NOMO-1 treated with DMSO at 0.1 percent for 48 hours (cell line): ENCODE measurements around the gene OAS1.
"Not testable (repeated sequence)": the region's sequence is repeated elsewhere in the genome, so short reads cannot be mapped to it uniquely, and the experiment has no call there.

ENCODE experiments used
- DNase-seq: peaks from one replicate; lab custom pipeline; 2025; ENCODE audit not compliant: unreplicated experiment; lab: John Stamatoyannopoulos, UW

OAS1 gene

DNA sequence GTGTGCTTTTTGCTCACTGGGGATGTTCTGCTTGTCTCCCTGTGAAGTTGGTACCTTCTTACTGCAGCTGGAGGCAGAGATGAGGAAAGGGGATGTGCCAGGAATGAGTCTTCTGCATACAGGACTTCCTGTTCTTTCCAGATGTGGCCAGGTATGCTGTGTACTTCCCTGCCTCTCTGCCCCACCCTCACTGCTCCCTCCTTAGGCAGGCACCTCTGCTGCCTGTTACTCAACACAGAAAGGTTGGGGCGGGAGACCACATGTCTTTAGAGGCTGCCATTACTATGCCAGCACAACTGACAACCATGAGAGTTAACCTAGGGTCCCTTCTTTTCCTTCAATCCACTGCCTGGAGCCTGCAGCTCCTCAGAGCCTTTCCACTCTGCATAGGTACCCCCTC, 29.5 kb downstream of the OAS1 start:
- no peak for DNase-seq

DNA sequence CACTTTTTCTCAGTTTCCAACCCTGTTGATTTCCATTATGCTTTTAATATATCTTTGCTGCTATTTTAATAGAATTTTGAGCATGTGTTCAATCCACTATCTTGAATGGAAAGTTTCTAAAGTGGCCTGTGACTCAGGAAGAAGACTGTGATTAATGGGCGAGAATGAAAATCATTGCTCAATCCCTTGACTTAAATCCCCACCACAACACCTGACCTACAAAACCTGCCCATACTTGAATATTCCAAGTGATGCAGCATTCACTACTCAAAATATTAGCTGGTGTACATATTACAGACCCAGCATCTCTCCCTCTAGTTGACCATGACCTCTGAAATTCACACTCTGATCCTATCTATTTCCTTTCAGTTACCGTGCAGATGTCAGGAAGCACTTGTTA, 30.2 kb downstream of the OAS1 start:
- peak; percentile 8 for DNase-seq

DNA sequence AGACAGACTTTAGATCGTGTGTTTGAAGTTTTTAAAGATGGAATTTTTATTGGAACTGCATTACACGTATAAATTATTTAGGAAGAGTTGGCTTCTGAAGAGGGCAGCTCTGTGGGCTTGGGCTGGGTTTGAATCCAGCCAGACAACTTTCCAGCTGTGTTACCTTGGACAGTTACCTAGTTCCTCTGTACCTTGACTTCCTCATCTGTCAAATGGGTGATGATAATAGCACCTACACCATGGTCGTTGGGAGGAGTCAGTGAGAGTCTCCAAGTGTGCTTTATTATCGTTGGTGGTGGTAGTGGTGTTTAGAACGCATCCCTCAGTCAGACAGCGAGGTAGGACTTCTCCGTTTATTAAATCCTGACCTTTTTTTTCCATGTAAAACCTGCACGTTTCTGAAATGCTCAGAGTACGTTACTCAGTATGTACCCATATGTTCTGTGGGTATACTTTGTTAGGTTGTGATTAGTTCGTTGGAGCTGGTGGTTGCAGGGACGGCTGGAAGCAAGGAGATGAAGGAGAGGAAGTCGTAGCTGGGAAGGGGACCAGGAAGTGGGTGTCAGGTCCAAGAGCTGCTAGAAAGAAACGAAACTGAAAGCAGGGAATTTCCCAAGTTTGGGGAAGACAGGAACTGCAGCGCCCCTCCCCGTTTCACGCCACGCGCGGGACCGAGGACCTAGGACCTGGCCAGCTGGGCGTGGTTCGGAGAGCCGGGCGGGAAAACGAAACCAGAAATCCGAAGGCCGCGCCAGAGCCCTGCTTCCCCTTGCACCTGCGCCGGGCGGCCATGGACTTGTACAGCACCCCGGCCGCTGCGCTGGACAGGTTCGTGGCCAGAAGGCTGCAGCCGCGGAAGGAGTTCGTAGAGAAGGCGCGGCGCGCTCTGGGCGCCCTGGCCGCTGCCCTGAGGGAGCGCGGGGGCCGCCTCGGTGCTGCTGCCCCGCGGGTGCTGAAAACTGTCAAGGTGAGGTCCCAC, 31.3 kb downstream of the OAS1 start, which contains the start of gene OAS3:
TSS of gene OAS3 (plus strand) at position 734 of the 979 bp plus-strand sequence. CDS start at position 791, 57 bp downstream.
- peak; percentile 58 for DNase-seq

DNA sequence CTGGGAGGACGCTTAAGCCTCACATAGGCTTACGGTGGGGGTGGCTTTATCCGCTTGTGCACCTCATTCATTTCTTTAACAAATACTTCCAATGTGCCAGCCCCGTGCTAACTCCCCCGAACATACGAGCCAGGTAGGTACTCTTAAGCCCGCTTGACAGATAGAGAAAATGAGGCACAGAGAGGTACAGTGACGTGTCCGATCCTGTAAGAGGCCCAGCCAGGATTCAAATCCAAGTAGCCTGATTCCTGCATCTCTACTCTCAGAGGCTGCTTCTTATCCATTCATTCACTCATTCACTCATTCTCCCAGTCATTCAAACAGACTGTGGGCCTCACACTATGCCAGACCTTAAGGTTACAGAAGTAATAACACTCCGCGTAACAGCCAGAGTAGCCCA, 32.0 kb downstream of the OAS1 start:
- DNase-seq, result no peak

DNA sequence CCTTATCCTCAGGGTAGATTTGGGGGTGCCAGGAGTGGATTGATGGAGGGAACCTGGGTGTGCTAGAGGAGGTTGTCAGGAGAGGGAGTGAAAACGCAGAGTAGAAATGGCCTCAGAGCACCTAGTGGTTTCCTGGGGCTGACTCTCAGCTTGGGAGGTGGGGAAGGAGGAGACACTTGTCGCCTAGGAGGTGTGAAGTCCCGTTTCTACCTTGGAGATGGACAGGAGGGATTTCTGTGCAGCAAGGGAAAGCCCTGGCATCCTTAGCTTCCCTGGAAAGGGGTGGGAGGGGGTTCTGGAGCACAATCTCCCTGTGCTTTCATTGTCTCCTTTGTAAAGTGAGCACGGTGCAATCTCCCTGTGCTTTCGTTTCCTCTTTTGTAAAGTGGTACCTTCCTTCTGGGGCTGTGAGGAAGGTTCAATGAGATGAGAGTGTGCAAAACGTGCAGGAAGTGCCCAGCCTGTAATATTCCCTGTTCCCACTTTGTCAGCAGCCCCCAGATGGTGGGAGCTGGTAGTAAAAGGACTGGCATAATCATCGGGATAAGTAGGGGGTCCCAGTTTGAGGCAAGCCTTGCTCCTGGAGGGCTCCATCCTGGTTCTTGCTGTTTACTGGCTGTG, 33.1 kb downstream of the OAS1 start:
- peak; percentile 62 for DNase-seq

DNA sequence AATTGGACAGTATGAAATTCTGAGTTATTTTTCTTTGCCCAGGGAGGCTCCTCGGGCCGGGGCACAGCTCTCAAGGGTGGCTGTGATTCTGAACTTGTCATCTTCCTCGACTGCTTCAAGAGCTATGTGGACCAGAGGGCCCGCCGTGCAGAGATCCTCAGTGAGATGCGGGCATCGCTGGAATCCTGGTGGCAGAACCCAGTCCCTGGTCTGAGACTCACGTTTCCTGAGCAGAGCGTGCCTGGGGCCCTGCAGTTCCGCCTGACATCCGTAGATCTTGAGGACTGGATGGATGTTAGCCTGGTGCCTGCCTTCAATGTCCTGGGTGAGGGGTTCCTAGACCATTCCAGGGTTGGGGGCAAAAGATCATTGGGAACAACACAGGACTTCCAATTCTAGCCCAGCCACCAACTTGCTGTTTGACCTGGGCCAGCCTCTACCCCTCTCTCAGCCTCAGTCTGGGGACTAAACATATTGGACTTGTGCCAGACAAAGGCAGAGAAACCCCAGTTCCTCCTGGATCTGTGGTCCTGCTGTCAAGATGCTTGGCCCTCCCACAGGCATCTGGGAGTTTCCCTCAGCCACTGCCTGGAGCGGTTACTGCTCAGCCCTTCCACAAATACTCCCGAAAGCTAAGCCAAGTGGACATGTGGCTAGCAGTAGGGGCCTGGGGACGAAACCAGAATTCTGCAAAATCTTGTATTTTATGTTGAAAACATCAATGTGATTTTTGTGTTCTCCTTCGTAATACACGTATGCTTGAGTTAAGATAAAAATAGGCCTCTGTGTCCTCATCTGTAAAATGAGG, 35.0 kb downstream of the OAS1 start:
- no peak for DNase-seq

DNA sequence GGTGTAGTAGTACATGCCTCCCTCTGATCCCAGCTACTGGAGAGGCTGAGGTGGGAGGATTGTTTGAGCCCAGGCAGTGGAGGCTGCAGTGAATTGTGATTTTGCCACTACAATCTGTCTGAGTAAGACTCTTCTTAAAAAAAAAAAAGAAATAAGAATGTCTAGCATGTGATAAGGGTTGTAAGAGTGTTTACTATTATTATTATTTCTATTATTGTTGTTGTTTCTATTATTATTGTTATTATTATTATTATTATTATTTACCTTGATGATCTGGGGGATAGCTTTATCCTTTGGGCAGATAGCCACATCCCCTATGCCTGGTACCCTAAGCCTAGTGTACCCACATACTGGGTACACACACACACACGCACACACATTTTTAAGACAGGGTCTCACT, 35.8 kb downstream of the OAS1 start:
- no peak for DNase-seq

DNA sequence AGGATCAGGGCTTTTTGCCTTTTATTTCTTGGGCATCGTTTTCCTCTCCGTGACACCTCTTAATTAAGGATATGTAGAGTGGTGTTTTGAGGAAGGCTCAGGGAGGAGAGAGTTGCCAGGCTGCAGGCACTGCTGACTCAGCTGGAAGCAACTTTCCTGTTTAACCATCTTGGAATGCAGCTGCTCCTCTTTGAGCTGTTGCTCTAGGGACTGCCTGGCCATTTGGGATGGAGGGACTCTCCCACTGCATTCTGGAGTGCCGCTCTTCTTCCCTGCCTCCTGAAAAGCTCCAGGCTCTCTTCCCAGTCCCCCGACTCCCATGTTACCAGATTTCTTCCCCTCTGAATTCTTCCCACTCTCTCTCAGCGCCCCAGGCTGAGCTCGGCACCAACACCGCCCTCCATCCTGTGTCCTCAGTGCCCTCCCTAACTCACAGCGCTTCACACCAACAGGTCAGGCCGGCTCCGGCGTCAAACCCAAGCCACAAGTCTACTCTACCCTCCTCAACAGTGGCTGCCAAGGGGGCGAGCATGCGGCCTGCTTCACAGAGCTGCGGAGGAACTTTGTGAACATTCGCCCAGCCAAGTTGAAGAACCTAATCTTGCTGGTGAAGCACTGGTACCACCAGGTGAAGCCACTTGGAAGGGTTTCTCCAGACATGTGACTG, 37.4 kb downstream of the OAS1 start:
- no peak for DNase-seq

DNA sequence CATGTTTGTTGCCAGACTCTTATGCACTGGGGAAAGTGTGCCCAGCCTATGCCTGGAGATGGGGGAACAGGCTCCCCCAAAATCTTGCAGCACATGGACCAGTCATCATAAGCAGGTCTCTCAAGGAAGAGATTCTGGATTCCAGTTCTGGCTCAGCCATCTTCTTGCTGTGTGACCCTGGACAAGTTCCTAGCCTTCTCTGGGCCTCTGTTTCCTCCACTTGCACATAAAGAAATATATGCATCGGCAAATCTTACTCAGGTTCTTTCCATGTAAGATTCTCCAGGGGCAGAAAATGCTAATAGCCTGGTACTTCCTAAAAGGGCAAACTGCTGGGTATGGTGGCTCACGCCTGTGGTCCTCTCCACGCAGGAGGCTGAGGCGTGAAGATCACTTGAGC, 38.8 kb downstream of the OAS1 start:
- DNase-seq, result no peak

DNA sequence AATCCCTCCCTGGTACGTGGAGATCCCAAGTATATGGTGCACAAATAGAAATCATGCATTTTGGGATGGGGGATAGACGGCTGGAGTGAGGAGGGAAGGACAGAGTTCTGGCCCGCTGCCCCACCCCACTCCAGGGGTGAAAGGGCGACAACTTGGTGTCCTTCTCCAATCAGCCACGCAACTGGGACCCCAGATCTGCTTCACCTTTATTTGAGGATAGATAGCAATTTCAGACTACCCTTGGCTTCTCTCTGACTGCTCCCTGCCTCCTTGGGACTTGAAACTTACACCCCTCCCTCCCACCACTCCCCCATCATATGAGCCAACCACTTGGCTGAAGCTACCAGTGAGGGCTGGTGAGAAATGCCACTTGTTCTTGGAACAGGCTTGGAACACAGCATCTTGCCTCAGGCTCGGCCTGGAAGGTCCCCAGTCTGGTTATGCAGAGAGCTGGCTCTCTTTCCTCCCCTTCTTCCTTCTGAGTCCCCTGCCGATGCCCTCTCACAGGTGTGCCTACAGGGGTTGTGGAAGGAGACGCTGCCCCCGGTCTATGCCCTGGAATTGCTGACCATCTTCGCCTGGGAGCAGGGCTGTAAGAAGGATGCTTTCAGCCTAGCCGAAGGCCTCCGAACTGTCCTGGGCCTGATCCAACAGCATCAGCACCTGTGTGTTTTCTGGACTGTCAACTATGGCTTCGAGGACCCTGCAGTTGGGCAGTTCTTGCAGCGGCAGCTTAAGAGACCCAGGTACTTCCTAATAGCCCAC, 39.7 kb downstream of the OAS1 start:
- no peak for DNase-seq

DNA sequence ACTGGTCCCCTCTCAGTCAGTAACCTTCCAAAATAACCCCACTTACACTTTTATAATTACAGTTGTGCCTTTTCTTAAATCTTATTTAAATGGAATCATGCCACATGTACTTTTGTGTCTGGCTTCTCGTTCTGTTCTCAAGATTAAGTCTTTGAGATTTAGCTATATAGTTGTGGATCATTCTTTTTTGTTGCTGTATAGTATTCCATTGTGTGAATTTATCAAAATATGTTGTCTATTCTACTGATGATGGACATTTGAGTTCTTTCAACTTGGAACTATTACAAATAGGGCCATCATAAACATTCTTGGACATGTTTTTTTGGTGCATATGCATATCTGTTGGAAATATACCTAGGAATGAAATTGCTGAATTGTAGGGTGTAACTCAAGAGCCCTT, 40.6 kb downstream of the OAS1 start:
- DNase-seq, result no peak

DNA sequence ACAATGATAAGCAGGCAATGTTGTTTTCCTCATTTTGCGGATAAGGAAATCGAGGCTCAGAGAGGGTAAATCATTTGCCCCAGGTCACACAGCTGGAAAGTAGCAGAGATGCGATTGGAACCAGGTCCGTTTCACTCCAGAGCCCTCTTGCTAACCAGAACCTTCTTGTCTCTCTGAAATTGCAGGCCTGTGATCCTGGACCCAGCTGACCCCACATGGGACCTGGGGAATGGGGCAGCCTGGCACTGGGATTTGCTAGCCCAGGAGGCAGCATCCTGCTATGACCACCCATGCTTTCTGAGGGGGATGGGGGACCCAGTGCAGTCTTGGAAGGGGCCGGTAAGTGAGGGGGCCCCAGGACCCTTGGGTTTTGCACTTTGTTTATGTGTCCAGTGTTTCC, 41.0 kb downstream of the OAS1 start:
- DNase-seq, result no peak

DNA sequence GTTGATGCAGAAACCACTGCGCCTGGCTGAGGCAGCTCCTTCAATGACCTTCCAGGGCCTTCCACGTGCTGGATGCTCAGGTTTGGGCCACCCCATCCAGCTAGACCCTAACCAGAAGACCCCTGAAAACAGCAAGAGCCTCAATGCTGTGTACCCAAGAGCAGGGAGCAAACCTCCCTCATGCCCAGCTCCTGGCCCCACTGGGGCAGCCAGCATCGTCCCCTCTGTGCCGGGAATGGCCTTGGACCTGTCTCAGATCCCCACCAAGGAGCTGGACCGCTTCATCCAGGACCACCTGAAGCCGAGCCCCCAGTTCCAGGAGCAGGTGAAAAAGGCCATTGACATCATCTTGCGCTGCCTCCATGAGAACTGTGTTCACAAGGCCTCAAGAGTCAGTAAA, 42.0 kb downstream of the OAS1 start:
- DNase-seq, result no peak

DNA sequence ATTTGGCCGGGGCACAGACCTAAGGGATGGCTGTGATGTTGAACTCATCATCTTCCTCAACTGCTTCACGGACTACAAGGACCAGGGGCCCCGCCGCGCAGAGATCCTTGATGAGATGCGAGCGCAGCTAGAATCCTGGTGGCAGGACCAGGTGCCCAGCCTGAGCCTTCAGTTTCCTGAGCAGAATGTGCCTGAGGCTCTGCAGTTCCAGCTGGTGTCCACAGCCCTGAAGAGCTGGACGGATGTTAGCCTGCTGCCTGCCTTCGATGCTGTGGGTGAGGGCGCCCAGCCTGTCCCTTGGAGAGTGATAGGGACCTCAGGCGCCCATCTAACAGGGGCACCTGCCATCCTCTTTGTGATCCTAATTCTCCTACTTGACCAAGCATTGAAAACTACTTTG, 43.9 kb downstream of the OAS1 start:
- DNase-seq, result no peak

DNA sequence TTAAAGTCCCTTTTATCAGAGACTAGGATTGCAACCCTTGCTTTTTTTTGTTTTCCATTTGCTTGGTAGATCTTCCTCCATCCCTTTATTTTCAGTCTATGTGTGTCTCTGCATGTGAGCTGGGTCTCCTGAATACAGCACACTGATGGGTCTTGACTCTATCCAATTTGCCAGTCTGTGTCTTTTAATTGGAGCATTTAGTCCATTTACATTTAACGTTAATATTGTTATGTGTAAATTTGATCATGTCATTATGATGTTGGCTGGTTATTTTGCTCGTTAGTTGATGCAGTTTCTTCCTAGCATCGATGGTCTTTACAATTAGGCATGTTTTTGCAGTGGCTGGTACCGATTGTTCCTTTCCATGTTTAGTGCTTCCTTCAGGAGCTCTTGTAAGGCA, 50.4 kb downstream of the OAS1 start:
- DNase-seq, result not testable (repeated sequence)

DNA sequence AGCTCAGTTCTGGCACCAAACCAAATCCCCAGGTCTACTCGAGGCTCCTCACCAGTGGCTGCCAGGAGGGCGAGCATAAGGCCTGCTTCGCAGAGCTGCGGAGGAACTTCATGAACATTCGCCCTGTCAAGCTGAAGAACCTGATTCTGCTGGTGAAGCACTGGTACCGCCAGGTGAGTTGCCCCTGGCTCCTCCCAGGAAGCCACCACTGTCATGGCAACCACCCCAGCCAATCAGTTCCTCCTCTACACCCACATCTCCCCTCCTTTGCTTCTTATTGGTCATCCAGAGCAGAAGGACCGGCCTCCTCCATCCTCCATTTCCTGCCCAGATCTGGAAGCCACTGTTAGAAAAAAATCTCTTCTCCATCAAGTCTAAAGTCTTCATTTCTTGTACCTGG, 54.3 kb downstream of the OAS1 start:
- no peak for DNase-seq

DNA sequence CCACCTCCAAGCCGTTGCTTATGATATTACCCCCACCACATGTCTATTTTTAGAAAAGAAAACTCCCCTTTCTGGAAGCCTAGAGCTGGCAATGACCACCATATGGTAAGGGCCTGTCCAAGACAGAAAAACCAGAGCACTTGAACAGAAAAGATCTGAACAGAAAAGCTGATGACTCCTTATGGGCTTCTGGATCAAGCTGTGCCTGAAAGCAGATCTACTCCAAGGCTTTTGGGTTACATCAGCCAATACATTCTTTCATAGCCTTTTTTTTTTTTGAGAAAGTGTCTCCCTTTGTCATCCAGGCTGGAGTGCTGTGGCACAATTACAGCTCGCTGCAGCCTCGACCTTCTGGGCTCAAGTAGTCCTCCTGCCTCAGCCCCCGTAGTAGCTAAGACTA, 54.8 kb downstream of the OAS1 start:
- DNase-seq, result no peak

DNA sequence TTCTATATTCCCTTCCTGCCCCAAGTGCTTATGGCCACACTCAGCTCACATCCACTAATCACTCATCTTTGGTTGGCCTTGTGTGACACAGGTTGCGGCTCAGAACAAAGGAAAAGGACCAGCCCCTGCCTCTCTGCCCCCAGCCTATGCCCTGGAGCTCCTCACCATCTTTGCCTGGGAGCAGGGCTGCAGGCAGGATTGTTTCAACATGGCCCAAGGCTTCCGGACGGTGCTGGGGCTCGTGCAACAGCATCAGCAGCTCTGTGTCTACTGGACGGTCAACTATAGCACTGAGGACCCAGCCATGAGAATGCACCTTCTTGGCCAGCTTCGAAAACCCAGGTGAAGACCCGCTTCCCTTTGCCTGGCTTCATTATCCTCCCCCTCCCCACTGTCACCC, 55.8 kb downstream of the OAS1 start:
- no peak for DNase-seq

DNA sequence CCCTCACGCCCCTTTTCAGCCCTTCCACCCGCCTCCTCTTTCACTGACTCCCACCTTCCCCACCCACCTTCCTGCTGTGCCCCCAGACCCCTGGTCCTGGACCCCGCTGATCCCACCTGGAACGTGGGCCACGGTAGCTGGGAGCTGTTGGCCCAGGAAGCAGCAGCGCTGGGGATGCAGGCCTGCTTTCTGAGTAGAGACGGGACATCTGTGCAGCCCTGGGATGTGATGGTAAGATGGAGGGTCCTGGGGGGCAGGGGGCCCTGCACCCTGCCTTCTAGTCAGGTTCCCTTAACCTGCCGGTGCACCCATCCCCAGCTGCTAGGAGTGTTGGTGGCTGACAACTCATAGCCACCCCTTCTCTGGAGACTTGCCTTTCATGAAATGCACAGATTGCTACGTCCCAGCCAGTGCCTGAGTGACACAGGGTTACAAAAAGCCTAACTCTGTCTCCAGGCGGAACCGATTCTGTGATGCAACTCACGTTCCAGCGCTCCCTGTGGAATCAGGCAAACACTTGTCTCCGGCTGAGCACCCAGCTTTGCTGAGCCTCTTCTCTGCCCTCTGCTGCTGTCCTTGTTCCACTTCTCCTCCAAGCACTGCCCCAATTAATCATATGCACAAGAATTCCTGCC, 56.6 kb downstream of the OAS1 start:
- DNase-seq, result no peak
